Stimulated activated CD4-positive, alpha-beta T cell treated with anti-CD3 and anti-CD28 coated beads, TNF-alpha, amount 100 ng/mL, for 48 hours (primary cell): ENCODE measurements around the gene SSX2IP.
"Not testable (repeated sequence)": the region's sequence is repeated elsewhere in the genome, so short reads cannot be mapped to it uniquely, and the experiment has no call there.

Source experiments
- DNase-seq, 3 donors: peaks; one replicate each; pipeline ENCODE4 v3.0.0-alpha.2; 2020; ENCODE audit warnings: low read depth in 3 of 3

SSX2IP gene, protein sequence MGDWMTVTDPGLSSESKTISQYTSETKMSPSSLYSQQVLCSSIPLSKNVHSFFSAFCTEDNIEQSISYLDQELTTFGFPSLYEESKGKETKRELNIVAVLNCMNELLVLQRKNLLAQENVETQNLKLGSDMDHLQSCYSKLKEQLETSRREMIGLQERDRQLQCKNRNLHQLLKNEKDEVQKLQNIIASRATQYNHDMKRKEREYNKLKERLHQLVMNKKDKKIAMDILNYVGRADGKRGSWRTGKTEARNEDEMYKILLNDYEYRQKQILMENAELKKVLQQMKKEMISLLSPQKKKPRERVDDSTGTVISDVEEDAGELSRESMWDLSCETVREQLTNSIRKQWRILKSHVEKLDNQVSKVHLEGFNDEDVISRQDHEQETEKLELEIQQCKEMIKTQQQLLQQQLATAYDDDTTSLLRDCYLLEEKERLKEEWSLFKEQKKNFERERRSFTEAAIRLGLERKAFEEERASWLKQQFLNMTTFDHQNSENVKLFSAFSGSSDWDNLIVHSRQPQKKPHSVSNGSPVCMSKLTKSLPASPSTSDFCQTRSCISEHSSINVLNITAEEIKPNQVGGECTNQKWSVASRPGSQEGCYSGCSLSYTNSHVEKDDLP

DNA sequence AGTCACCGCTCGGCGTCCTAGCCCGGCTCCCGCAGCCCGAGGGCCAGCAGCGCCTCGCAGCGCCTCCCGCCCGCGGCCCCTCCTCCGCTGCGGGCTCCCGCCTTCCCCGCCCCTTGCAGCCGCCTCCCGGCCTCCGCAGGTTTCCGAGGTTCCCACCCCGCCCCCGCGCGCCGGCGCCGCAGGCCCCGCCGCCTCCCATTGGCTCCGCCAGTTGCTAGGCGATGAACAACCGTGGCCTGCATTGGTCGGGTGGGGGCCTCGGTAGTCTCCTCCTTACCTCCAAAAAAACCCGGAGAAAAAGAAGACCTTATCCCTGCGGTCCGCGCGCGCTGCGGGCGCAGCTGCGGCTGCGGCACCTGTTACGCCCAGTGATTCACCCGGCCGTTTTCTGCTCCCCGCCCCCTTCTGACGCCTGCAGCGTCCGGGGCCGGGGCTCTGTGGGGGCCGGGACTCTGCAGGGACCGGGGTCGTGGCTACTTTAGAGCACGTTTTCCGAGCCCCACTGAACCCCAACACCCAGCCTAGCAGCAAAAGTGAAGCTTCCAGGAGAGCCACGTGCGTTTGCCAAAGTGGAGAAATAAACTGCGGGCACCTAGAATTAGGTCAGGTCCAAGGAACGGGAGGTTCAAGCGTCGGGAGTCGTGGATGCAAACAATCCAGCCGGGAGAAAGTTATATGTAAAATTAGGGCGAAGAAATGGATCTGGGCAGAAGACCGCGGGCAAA, at the start of gene SSX2IP:
Gene SSX2IP, minus strand, starts transcription at position 65 of the 725 bp plus-strand sequence. CDS start 19,242 bp downstream, outside the sequence.
- DNase-seq: peak; percentile 99 to 100 (median 99)

DNA sequence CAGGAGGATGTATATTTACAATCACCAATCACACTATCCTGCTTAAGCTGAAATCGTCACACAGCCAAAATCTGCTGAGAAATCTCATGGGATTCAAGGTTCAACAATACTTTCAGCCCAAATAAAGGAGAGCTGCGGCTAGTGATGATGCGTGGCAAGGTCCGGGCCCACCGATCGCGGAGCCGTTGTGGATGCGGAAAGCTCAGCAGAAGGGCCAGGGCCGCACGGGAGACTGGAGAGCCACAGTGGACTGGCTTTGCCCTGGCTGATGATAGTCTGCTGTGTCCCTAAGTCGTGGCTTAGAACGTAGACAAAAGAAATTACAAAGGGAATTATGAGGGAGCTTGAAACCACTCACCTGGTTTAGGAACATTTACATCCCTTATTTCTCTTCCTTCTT, 48.0 kb upstream of the SSX2IP start:
- no peak for DNase-seq

DNA sequence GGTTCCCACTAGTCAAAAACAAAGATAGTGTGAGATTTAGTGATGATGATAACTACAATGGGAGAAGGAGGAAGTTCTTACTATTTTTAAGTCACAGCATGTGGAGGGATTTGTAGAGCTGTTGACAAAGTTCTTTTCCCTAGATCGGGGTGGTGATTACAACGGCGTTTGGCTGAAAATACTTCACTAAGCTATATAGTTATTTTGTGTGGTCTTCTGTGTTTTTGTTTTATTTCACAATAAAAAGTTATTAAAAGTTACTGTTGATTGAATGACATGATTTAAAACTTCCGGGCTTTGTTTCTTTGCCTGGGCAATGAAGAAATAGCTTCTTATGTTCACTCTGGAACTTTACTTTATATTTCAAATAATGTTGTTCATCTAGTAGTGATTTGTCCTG, 47.3 kb upstream of the SSX2IP start:
- no peak for DNase-seq

DNA sequence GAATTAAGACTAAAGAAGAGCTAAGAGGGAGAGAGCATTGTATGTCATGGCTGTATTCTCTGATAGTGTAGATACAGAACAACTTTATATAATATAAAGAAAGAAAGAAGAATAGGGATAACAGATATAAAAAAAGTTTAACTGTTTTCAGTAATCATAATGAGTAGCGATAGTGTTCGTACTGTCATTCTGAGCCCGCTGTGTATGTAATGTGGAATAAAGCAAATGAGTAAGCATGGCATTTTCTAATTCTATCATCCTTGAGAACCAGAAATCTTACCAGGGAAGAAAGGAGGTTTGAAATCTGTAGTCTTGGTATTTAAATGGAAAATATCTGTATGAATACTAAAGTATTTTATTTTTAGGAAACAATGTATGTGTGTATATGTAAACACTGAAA, 46.7 kb upstream of the SSX2IP start:
- DNase-seq: no peak

DNA sequence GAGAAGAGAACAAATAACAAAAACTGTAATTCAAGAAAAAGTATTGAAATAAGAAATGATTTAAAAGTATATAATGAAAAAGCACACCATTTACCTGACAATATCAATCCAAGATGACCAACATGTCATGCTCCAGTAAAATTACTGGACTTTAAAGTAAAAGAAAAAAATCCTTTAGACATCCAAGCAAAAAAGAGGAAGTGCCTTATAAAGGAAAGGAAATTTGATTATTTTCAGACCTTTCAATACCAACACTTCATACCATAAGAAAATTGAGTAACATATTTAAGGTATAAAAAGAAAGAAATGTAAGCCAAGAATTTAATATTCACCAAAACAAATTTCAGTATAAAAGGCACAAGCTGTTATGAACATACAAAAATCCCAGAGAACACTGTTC, 46.2 kb upstream of the SSX2IP start:
- DNase-seq: no peak

DNA sequence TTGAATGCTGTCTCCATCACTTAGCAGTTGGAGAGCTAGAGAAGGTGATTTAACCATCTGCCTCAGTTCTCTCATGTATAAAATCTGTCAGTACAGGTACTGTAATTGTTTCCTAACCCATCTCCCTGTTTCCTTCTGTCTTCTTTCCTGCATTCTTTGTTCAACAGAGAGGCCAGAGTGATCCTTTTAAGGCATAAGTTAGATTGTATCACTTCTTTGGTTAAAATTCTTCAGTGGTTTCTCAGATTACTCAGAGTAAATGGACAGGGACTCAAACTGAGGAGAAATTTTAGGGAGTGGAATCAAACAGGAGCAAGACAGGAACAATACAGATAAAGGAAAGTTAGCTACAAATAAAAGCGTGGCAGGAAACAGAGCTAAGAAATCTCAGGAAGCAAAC, 45.2 kb upstream of the SSX2IP start:
- no peak for DNase-seq

DNA sequence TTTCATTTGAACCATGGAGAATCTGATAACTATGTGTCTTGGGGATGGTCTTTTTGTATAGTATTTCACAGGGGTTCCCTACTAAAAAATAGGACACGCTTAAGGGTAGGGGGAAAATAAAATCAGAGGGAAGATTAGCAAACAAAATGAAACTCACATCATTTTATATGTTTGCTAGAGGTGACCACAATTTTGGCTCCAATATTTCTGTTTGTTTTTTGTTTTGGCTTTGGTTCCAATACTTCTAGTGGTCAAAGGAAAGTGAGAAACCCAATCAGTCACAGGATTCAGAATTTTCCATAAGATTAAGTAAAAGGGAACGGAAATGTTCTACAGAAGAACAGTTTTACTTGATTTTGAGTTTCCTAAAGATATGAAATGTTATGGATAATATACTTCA, 42.3 kb upstream of the SSX2IP start:
- DNase-seq: no peak

DNA sequence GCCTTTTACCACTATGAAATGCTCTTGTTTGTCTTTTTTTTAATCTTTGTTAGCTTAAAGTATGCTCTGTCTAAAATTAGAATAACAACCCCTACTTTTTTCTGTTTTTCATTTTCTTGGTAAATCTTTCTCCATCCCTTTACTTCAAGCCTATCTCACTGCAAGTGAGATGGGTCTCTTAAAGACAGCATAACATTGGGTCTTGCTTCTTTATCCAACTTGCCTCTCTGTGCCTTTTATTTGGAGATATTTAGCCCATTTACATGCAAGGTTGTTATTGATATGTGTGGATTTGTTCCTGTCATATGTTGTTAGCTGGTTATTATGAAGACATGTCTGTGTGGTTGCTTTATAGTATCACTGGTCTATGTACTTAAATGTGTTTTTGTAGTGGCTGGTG, 41.3 kb upstream of the SSX2IP start:
- DNase-seq: no peak

DNA sequence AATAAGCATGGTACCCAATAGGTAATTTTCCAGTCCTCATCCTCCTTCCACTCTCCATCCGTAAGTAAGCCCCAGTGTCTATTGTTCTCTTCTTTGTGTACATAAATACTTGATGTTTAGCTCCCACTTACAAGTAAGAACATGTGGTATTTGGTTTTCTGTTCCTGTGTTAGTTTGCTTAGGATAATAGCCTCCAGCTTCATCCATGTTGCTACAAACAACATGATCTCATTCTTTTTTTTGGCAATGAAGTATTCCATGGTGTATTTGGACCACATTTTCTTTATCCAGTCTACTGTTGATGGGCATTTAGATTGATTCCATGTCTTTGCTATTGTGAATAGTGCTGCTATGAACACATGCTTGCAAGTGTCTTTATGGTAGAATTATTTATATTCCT, 37.5 kb upstream of the SSX2IP start:
- DNase-seq: not testable (repeated sequence)

DNA sequence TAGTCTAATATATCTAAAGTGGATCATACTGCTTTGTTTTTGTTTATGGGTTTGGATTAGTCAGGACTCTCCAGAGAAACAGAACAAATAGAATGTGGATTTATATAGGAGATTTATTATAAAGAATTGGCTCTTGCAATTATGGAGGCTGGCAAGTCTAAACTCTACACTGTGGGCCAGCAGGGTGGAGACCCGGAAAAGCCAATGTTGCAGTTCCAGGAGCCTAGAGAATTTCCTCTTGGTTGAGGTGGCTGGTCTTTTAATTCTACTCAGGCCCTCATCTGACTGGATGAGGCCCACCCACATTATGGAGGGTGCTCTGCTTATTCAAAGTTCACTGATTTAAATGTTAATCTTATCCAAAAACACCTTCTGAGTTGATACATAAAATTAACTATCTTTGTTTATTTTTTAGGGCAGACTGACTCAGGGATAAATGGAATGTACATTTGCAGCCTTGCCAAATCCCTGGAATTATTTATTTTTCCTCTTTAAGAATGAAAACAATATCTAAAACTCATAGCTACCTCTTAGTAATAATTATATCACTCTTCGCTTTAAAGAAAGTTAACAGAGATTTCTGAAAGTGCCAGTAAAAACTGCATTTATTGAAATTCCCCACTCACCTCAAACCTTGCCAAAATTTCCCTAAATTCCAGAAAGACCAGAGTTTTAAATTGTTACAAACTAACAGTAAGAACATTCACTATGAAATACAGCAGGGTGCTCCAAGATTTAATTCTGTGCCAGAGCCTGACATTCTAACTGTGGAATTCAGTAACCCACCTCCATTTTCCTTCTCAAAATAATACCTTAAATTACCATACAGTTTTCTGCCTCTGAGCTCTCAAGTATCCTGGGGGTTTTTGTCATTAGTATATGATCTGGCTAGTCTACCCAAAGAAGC, 36.6 kb upstream of the SSX2IP start:
- no peak for DNase-seq

DNA sequence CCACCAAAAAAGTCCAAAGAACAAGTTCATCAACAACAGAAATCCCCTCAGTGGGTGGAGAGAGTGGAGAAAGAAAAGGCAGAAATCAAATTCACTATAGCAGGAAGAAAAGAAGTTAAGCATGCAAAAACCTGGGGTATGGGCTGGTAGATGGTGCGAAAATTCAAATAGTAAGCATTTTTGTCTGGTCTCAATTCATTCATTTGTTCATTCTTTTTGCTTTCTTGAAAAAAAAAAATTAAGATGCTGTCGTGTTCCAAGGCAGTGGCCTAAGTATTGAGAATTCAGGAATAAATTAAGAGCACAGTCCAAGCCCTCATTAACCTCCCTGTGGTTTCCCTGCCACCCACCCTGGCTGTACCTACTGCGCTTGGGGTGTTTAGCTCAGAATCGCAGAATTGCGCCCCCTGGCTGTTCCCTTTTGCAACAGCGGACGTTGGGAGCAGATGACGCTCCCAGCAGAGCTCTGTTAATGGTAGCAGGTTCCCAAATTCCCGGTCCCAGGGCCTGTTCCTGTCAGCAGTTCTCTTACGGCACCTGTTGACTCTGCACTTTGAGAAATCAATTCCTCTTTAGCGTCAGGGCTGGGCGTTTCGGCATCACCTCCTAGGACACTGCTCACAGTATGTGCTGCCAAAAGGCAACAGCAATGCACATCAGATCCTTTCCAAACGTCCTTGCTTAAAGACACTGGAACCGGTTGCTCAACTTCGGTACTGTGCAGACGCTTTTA, 34.0 kb upstream of the SSX2IP start:
- peak; percentile 14 to 44 (median 33) for DNase-seq

DNA sequence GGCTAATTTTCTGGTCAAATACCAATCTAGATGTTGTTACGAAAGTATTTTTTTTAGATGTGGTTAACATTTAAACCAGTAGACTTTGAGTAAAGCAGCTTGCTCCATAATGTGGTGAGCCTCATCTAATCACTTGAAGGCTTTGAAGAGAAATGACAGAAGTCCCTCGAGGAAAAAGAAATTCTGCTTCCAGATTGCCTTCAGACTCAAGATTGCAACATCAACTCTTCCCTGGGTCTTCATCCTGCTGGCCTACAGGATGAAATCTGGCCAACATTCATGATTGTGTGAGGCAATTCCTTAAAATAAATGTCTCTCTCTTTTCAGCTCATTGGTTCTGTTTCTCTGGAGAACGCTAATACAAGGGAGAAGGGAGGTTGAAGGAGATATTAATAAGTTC, 32.5 kb upstream of the SSX2IP start:
- no peak for DNase-seq

DNA sequence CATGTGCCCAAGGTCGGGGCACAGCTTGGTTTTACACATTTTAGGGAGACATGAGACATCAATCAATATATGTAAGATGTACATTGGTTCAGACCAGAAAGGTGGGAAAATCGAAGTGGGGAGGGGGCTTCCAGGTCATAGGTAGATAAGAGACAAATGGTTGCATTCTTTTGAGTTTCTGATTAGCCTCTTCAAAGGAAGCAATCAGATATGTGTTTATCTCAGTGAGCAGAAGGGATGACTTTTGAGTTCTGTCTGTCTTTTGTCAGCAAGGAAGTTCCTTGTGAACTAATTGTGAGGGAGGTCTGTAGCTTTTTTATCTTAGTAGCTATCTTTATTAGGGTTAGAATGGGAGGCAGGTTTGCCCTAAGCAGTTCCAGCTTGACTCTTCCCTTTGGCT, 31.6 kb upstream of the SSX2IP start:
- not testable (repeated sequence) for DNase-seq

DNA sequence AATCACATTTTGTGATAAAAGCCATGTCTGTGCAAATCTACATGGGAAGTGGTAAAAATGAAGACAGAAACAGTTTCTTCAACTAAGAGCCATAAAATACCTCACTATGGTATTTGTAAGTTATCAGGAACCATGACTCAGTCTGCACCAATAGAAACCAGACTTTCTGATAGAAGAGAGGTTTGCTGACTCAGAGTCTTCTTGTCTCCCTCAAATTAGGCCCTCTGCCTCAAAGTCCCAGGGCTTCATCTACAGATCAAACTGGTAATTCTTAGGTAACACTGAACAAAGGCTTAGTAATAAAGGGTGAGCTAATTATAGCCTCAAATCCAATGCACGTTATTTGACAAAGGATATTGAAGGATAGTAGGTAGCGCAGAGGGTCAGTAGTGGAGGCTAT, 30.9 kb upstream of the SSX2IP start:
- DNase-seq: peak in 1 of 3 donors; percentile 4

DNA sequence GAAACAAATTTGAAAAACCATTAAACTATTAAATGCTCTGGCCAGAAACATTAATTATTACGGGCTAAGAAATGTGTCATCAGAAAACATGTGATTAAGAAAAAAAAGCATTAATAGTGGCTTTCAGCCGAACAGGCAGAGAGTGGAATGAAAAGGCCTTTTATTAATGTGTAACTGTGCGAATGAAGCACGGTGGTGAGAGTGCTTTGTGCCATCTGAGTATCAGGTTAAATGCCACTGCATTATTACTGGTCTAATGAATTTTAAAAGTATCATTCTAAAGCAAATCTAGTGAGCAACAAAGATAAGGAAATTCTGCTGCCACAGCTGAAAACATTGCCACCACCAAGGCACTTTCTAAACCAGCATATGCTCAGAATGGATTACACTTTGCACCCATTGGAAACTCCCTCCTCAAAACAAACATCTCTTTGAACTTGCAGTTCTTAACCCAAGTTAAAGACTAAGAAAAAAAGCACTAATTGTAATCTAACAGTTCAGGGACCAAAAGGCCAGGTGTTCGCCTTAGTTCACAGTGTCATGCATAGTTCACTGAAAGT, 30.0 kb upstream of the SSX2IP start:
- no peak for DNase-seq

DNA sequence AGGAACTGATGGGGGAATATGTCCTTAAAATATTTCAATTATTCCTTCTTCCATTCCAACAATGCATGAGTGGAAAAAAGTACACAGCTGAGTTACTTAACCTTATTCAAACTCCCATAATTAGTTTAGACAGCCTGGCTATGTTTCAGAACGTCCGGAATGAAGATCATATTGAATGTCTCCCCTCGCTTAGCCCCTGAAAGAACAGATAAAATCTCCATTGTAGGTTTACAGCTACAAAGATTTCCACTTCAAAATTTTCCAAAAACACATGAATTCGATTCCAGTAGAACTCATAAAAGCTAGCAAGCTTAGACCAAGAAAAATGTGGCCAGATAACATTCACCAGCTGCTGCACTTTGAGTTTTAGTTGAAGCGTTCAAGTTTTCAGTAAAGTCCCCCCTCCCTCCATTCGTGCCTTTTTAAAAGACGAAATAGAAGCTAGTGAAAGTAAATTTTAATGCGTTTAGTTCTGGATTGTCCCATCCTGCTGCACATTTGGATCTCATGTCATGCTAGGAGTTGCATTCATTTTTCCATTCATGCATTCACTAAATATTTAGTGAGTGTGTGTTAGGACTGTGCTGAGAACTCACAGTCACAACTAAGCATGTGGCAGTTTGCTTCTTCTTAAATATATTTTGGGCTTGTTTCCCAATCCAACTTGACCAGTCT, 29.4 kb upstream of the SSX2IP start:
- no peak for DNase-seq

DNA sequence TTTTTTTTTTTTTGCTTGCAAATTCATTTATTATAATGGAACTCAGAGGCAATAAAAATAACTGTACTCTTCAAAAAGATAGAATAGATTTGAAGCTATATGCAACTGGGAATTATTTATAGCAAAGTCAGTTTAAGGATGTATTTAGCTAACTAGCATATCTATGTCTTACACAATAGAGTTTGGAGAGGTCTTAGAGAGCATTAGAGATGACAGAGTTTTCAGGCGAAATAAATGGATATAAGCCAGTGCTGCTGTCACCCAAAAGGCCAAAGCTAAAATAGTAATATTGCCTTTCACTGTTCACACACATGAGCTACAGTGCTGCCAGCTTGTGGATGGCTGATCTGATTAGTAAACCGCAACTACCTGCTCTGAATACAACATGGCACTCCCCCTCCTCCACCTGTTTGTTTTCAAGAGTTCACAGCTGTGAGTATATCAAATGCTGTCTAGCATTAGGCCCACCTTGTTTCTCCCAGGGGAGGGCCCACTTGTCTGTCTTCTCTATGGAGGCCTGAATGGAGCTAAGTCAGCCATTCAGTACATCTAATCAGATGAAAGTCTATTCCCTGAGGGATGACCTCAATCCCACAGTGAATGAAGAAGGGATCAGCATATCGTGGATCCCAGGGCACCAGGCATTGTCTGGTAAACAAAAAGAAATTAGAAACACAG, 25.2 kb upstream of the SSX2IP start:
- DNase-seq: no peak

DNA sequence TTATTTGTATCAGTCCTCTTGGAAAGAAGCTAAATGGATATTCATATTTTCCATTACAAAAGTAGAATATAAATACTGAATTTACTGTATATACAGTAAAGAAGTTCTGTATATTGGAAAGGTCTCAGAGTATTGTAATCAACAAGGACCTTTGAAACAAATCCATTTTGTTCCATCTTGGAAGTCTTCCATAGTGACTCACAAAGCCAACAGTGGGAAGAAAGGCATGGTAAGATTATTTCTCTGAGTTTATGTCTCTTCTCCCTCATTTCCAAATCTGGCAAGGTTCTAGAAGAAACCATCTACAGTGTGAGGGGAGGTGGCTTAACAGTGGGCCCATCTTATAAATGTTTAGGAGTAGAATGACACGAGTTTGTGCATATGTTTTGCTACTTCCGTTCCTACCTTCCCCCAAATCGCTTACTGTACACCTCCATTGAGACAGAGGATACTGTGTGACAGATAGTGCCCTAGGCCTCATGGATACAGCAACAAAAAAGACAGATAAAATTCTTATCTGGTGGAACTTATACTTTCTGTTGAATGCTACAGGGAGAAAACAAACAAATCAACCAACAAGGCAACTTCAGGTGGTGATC, 22.1 kb upstream of the SSX2IP start:
- no peak for DNase-seq

DNA sequence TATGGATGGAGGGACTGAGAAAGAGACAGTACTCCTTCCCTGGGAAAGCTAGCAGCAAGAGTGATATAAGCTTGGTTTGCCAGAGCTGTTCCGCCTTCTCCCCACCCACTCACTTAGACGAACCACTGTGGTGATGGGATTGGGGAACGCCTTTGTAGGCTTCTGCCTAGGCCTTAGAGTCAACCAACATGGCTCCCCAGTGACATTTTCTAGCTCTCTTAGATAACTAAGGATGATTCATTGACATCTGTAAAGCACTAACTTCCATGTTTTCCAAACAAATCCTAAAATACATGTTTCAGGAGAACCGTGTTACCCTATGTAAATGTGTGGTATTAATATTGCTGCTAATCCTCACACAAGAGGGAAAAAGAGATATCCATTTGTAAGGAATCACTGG, 21.6 kb upstream of the SSX2IP start:
- no peak for DNase-seq
